PFSK-1 (cell line): ENCODE data around the gene LGALS14.

Experiments used
- FOXP2 ChIP-seq: optimal IDR thresholded peaks from 2 replicates; pipeline ENCODE3; 2011; ENCODE audit warnings: borderline replicate concordance, control low read depth, inconsistent platforms; ENCODE audit not compliant: insufficient read depth; ENCODE audit errors: extremely low read length, extremely low read depth
- POLR2AphosphoS5 ChIP-seq: IDR thresholded peaks from 2 replicates; pipeline ENCODE4 v1.6.1; 2012; ENCODE audit warnings: low read depth, mild to moderate bottlenecking, control low read depth, low read length, moderate library complexity
- SIN3A ChIP-seq: IDR thresholded peaks from 2 replicates; pipeline ENCODE4 v1.6.1; 2012; ENCODE audit warnings: mild to moderate bottlenecking, low read length, moderate library complexity, borderline replicate concordance; ENCODE audit not compliant: insufficient read depth
- TAF1 ChIP-seq: IDR thresholded peaks from 2 replicates; pipeline ENCODE4 v1.6.1; 2012; ENCODE audit warnings: low read length, control low read depth, borderline replicate concordance; ENCODE audit not compliant: insufficient read depth
- TF ChIP-seq, protein P1 (sequence below), 2 experiments: IDR thresholded peaks; 2 replicates each; pipeline versions ENCODE4 v1.6.1 to v1.8.0; 2011 to 2012; ENCODE audit warnings: low read depth in 2 of 2, low read length in 2 of 2, control low read depth in 1 of 2, inconsistent platforms in 1 of 2, mild to moderate bottlenecking in 1 of 2, moderate library complexity in 1 of 2; ENCODE audit not compliant: insufficient read depth in 1 of 2

Gene LGALS14

DNA sequence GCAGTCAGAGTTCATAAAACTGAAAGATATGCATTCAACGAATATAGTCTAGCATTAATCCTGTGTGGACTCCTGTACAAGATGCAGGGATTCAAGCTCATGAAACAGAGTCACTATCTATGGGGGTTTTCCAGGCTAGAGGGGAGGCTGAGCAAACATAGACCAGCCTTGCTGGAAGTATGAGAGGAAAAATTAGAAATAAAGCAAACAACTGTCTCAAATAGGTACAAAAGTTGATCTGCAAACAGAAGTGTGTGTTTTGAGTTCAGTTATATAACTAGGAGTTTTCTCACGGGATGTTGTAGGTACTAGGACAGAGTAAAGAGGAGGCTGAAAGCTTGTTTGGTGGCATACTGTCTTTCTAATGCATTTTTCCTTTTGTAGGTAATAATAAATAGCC, 8.5 kb upstream of the LGALS14 start:
- TF ChIP-seq SIN3A (no peak), TAF1 (no peak), FOXP2 (no peak), POLR2AphosphoS5 (no peak)
- TF ChIP-seq, protein P1, sequence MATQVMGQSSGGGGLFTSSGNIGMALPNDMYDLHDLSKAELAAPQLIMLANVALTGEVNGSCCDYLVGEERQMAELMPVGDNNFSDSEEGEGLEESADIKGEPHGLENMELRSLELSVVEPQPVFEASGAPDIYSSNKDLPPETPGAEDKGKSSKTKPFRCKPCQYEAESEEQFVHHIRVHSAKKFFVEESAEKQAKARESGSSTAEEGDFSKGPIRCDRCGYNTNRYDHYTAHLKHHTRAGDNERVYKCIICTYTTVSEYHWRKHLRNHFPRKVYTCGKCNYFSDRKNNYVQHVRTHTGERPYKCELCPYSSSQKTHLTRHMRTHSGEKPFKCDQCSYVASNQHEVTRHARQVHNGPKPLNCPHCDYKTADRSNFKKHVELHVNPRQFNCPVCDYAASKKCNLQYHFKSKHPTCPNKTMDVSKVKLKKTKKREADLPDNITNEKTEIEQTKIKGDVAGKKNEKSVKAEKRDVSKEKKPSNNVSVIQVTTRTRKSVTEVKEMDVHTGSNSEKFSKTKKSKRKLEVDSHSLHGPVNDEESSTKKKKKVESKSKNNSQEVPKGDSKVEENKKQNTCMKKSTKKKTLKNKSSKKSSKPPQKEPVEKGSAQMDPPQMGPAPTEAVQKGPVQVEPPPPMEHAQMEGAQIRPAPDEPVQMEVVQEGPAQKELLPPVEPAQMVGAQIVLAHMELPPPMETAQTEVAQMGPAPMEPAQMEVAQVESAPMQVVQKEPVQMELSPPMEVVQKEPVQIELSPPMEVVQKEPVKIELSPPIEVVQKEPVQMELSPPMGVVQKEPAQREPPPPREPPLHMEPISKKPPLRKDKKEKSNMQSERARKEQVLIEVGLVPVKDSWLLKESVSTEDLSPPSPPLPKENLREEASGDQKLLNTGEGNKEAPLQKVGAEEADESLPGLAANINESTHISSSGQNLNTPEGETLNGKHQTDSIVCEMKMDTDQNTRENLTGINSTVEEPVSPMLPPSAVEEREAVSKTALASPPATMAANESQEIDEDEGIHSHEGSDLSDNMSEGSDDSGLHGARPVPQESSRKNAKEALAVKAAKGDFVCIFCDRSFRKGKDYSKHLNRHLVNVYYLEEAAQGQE (IDR thresholded peaks at IDR 0.05; ENCODE audit: insufficient read depth in 1 of 2, low read depth in 2 of 2, low read length in 2 of 2): no peak

DNA sequence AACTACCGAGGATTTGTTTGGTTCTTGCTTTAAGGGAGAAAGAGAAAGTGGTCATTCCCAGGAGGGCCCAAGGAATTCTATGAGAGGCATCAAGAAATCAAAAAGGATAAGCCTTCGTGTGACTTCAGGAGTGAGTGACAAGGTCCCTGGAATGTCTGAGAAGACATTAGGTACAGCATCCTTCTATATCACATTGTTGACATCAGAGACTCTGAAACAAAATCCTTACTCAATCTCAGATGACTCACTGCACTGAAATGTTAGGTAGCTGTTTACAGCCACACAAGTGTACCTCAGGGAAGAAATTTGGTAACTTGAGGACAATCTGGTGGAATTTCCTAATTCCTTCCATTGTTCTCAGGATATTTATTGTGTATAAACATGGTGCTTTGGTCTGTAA, 7.9 kb upstream of the LGALS14 start:
- TF ChIP-seq FOXP2 (no peak), POLR2AphosphoS5 (no peak), TAF1 (no peak), SIN3A (no peak)
- TF ChIP-seq, protein P1 (IDR thresholded peaks at IDR 0.05; ENCODE audit: insufficient read depth in 1 of 2, low read depth in 2 of 2, low read length in 2 of 2): no peak

DNA sequence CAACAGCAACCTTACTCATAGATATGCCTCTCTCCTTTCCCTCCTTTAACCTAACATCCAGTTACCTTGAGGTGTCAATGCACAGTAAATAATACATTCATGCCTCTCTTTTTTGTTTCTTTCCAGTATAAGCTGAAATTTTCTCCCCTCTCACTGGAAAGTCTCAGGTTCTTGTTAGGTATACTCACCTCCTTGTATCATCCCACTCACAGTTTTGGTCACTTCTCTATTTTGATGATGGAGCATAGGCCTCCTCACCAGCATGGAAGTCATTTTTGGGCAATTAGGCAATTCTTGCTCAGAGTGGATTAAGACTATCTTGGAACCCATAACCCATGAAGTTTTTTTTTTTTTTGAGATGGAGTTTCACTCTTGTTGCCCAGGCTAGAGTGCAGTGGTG, 5.7 kb upstream of the LGALS14 start:
- TF ChIP-seq POLR2AphosphoS5 (no peak), FOXP2 (no peak), TAF1 (no peak), SIN3A (no peak)
- TF ChIP-seq, protein P1 (IDR thresholded peaks at IDR 0.05; ENCODE audit: insufficient read depth in 1 of 2, low read depth in 2 of 2, low read length in 2 of 2): no peak

DNA sequence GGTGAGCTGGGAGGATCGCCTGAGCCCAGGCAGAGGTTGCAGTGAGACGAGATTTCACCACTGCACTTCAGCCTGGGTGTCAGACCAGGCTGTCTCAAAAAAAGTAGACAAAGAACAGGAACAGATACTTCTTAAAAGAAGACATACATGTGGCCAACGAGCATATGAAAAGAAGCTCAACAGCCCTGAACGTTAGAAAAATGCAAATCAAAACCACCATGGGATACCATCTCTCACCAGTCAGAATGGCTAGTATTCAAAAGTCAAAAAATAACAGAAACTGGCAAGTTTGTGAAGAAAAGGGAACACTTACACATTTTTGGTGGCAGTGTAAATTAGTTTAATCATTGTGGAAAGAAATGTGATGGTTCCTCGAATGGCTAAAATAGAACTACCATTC, 3.0 kb upstream of the LGALS14 start:
- TF ChIP-seq POLR2AphosphoS5 (no peak), SIN3A (no peak), TAF1 (no peak), FOXP2 (no peak)
- TF ChIP-seq, protein P1 (IDR thresholded peaks at IDR 0.05; ENCODE audit: insufficient read depth in 1 of 2, low read depth in 2 of 2, low read length in 2 of 2): no peak

DNA sequence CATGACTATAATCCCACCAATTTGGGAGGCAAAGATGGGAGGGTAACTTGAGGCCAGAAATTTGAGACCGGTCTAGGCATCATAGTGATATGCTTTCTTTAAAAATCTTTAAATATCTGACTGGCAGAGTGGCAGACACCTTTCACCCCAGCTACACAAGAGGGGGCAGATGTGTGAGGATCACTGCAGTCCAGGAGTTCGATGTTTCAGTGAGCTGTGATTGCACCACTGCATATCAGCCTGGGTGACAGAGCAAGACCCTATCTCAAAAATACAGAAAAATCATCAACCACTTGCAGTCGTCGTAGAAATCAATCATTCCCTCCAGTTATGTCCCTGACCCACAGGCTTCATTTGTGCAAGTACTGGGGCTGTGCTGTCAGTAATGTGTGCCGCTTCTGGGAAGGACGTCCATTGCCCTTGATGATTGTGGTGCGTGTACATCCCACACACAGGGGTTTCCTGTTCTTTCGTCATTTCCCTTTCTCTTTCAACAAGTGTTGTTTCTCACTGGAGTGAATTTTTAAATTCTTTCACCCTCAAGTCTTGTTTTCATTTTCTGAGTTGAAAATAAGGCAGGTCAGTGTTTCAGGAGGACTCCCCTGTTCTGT, 1.4 kb downstream of the LGALS14 start:
- TF ChIP-seq TAF1 (no peak), SIN3A (no peak), FOXP2 (no peak), POLR2AphosphoS5 (no peak)
